GM12873 (cell line): ENCODE data around the gene TMPRSS7.

Source experiments
- TF ChIP-seq, protein P1 (sequence below): IDR thresholded peaks from 2 replicates; pipeline ENCODE4 v1.5.1; 2012; ENCODE audit warnings: low read depth, mild to moderate bottlenecking, moderate library complexity, low read length, control low read depth; ENCODE audit not compliant: insufficient read depth; ENCODE audit errors: missing control alignments

Gene TMPRSS7

DNA sequence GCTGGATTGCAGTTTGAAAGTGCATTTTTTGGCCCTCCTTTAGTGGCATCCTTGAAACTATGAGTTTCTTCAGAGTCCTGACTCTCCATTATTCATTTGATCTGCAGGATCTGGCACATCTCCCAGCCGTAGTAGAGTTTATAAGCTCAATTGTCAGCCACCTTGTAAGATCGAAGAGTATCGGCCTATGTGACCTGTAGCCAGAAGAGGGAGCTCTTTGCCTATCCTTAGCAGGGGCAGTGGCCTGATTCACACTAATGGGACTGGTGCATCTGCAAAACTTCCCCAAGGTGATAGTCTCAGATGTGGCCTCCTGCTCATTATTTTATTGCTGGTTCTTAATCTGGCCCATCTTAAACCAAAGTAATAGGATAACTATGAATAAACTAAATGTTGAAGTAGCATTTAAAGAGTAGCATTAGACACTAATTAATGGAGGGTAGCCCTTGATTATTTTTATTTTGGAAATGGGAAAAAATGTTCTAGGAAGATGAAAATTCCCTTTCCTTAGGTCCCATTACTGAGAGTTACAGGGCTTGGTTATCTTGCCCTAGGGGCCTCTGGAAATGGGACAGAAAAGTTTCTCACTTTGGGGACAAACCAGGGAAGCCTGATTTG lies 77.4 kb downstream of the TMPRSS7 start:
- TF ChIP-seq, protein P1, sequence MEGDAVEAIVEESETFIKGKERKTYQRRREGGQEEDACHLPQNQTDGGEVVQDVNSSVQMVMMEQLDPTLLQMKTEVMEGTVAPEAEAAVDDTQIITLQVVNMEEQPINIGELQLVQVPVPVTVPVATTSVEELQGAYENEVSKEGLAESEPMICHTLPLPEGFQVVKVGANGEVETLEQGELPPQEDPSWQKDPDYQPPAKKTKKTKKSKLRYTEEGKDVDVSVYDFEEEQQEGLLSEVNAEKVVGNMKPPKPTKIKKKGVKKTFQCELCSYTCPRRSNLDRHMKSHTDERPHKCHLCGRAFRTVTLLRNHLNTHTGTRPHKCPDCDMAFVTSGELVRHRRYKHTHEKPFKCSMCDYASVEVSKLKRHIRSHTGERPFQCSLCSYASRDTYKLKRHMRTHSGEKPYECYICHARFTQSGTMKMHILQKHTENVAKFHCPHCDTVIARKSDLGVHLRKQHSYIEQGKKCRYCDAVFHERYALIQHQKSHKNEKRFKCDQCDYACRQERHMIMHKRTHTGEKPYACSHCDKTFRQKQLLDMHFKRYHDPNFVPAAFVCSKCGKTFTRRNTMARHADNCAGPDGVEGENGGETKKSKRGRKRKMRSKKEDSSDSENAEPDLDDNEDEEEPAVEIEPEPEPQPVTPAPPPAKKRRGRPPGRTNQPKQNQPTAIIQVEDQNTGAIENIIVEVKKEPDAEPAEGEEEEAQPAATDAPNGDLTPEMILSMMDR, result peak; percentile 92

DNA sequence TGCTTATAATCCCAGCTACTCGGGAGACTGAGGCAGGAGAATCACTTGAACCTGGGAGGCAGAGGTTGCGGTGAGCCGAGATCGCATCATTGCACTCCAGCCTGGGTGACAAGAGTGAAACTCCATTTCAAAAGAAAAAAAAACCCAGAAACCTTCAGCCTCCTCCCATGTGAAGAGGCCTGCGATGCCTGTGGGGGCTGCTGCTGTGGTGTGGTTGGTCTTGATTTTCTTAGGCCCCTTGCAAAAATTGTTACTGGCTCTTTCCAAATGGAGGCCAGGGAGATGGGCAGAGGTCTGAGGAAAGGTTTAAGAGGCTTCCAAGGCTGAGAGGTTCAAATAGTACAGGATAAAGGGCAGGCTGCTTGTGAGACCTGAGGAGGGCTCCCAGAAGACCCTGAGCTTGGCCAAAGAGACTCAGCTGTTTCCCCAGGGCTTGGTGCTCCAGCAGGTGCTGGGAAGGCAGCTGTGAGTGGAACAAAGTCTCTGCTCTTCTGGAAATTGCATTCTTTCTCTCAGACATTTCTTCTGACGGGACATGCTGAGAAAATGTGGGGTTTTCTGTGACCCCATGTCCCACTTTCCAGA lies 80.1 kb downstream of the TMPRSS7 start:
- TF ChIP-seq, protein P1, result no peak

DNA sequence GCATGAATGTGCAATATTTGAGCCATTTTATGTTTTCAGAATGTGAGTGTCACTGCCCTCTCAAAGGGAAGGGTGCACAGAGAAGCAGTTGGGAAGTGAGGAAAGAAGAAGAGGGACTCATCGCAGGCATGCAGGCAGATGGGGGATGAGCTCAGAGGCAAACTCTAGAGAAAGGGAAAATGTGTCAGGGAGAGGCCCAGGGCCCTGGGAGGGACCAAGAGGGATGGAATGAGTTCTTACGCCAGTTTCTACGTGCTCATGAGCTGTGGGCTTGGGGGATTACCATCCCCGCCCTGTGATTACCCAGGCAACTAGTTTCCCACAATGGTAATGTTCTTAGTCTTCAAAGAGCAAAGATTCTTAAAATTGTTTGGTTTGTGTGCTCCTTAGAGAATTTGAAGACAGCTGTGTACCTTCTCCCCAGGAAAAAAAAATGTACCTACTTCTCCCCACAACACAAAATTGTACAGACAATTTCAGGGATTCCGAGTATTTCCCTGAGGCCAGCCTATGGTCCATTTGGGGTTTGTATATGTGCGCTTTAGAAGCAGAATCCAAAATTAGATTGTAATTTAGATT lies 80.7 kb downstream of the TMPRSS7 start:
- TF ChIP-seq, protein P1, result no peak

DNA sequence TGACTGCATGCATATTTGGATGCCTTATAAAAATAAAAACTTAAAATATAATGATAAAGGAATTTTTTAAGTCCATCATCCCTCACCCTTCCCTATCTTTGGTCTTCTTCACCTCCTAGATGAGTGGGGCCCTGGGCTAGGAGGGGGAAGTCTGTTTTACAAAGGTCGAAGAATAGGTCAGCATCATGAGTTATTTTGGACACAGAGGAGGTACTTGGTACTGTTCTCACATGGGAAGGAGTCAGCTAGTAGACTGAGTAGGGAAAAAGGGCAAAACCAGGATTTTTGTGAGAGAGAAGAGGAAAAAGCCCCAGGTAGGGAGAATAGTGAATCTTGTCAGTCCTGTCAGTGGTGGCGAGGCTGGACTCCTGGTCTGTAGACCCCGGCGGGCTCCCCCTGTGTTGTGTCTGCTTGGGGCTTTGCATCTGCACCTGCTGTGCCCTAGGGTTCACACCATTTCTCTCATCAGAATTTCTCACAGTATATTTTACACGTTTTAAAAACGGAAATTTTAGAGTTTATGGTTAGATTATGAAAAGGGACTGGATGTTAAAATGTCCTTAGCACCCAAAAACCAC lies 81.4 kb downstream of the TMPRSS7 start:
- TF ChIP-seq, protein P1, result no peak

DNA sequence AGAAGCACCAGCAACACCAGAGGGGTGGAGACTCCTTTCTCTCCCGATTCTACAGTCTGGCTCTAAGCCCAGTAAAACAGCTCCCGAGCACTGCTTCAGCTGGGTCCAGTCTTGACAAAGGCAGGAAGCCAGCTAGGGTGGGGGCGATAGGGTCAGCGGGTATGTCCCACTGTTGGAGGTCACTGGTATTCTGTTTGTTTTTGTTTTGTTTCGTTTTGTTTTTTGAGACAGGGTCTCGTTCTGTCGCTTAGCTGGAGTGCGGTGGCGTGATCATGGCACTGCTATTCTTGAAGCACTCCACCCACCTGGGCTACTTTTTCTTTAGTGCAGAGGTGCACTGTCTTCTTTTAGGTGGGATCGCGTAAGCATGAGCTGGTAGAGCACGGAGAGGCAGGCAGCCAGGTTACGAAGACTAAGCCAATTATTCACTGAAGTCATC lies 82.2 kb downstream of the TMPRSS7 start:
- TF ChIP-seq, protein P1, result no peak

DNA sequence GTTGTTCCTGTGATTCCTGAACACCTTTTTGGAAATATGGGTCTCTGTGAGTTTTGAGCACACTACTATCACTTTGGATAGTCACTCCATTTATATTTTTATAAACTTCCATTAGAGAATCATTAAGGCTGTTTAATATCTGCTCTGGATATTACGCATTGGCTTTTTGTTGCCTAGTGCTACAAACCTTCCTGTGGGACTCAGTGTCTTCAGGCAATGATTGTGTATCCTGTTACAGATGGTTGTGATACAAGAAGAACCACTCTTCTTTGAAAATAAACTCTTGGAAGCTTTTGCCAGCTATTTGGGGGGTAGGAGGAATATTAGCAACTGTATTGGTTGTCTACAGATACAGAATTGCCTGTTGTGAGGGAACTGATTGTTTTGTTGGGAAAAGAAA lies 82.9 kb downstream of the TMPRSS7 start:
- TF ChIP-seq, protein P1, result no peak

DNA sequence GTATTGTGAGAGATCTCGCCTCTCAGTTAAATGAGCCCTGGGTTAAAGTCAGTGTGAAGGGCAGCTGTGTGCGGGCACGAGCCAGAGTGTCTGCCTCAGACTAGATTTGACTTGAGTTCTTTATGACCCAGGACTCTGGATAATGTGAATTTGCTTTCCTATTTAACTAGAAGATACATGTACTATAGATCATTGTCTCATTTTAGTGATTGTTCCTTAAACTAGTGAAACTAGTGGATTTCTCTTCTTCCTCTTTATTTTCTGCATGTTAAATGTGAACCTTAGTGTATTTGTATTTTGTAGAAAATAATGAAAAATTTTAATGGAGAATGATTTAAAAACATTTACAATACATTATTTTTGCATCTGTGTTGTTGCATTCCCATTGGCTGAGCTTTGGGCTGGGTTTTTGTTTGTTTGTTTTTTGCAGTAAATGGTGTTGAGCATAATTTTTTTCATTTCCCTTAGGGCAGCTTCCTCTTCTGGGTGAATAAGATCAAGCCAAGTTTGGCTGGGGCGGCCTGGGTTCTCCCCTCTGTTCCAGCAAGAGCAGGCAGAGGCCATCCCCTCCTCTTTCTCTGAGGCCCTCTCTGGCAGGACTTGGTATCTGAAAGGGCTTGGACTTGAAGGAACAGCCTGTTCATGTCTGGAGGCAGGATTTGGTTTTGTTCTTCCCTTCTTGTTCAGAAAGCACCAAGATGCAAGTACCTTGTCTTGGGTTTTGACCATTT lies 83.5 kb downstream of the TMPRSS7 start:
- TF ChIP-seq, protein P1, result peak; percentile 49
